Measurements from ENCODE around the gene ACSL4.
"Not testable (repeated sequence)": the region's sequence is repeated elsewhere in the genome, so short reads cannot be mapped to it uniquely, and the experiment has no call there.

DNA sequence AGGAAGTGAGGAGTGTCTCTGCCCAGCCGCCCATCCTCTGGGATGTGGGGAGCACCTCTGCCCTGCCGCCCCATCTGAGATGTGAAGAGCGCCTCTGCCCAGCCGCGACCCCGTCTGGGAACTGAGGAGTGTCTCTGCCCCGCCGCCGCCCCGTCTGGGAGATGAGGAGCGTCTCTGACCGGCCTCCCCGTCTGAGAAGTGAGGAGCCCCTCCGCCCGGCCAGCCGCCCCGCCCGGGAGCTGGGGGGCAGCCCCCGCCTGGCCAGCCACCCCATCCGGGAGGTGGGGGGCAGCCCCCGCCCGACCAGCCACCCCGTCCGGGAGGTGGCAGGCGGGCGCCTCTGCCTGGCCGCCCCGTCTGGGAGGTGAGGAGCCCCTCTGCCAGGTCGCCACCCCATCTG is 61.9 kb downstream of the ACSL4 start:
- TF ChIP-seq, protein P1, sequence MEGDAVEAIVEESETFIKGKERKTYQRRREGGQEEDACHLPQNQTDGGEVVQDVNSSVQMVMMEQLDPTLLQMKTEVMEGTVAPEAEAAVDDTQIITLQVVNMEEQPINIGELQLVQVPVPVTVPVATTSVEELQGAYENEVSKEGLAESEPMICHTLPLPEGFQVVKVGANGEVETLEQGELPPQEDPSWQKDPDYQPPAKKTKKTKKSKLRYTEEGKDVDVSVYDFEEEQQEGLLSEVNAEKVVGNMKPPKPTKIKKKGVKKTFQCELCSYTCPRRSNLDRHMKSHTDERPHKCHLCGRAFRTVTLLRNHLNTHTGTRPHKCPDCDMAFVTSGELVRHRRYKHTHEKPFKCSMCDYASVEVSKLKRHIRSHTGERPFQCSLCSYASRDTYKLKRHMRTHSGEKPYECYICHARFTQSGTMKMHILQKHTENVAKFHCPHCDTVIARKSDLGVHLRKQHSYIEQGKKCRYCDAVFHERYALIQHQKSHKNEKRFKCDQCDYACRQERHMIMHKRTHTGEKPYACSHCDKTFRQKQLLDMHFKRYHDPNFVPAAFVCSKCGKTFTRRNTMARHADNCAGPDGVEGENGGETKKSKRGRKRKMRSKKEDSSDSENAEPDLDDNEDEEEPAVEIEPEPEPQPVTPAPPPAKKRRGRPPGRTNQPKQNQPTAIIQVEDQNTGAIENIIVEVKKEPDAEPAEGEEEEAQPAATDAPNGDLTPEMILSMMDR (IDR thresholded peaks at IDR 0.05): not testable (repeated sequence)
- not testable (repeated sequence) for TF ChIP-seq TCF7L2 (IDR thresholded peaks at IDR 0.05; ENCODE audit: low read depth, low read length)
- TF ChIP-seq, protein P2, sequence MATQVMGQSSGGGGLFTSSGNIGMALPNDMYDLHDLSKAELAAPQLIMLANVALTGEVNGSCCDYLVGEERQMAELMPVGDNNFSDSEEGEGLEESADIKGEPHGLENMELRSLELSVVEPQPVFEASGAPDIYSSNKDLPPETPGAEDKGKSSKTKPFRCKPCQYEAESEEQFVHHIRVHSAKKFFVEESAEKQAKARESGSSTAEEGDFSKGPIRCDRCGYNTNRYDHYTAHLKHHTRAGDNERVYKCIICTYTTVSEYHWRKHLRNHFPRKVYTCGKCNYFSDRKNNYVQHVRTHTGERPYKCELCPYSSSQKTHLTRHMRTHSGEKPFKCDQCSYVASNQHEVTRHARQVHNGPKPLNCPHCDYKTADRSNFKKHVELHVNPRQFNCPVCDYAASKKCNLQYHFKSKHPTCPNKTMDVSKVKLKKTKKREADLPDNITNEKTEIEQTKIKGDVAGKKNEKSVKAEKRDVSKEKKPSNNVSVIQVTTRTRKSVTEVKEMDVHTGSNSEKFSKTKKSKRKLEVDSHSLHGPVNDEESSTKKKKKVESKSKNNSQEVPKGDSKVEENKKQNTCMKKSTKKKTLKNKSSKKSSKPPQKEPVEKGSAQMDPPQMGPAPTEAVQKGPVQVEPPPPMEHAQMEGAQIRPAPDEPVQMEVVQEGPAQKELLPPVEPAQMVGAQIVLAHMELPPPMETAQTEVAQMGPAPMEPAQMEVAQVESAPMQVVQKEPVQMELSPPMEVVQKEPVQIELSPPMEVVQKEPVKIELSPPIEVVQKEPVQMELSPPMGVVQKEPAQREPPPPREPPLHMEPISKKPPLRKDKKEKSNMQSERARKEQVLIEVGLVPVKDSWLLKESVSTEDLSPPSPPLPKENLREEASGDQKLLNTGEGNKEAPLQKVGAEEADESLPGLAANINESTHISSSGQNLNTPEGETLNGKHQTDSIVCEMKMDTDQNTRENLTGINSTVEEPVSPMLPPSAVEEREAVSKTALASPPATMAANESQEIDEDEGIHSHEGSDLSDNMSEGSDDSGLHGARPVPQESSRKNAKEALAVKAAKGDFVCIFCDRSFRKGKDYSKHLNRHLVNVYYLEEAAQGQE (IDR thresholded peaks at IDR 0.05; ENCODE audit: insufficient read depth in 1 of 2, low read depth in 2 of 2, low read length in 1 of 2): not testable (repeated sequence)

Data from Panc1 (cell line).